Activated CD8-positive, alpha-beta T cell treated with anti-CD3 and anti-CD28 coated beads for 36 hours (primary cell): ENCODE data around the gene INPP5F. TPM values are rescaled to one million over a fixed set of nuclear protein-coding genes. Genes with fewer than 3 reads are reported as not detected.

Experiments used
- ATAC-seq: fragments of 200-7000 bp; cut with Tn5 transposase; one replicate; pipeline ENCODE4 v1.10.0; 2021; ENCODE audit warnings: mild to moderate bottlenecking, moderate library complexity
- CTCF ChIA-PET: fragments of 350-600 bp; sonication (Branson Sonifier 250); formaldehyde crosslinking; loops from one replicate; lab custom pipeline; 2021; ENCODE audit warnings: antibody characterized with exemption; lab: Charles Lee
- POLR2A ChIA-PET: fragments of 350-600 bp; sonication (Branson Sonifier 250); formaldehyde crosslinking; loops from one replicate; lab custom pipeline; 2021; ENCODE audit warnings: antibody characterized with exemption; lab: Charles Lee
- DNase-seq: peaks from one replicate; pipeline ENCODE4 v3.0.0-alpha.2; 2020
- H3K27ac Mint-ChIP-seq: one replicate; pipeline ENCODE4 v1.8.0; 2021; ENCODE audit warnings: mild to moderate bottlenecking, mixed read lengths
- H3K27me3 Mint-ChIP-seq: one replicate; pipeline ENCODE4 v1.8.0; 2021; ENCODE audit warnings: mixed read lengths
- H3K36me3 Mint-ChIP-seq: one replicate; pipeline ENCODE4 v1.8.0; 2021; ENCODE audit warnings: low read depth, mixed read lengths
- H3K4me1 Mint-ChIP-seq: one replicate; pipeline ENCODE4 v1.8.0; 2021; ENCODE audit warnings: low read depth, mixed read lengths
- H3K4me3 Mint-ChIP-seq: one replicate; pipeline ENCODE4 v1.8.0; 2021; ENCODE audit warnings: mild to moderate bottlenecking, moderate library complexity, mixed read lengths
- H3K9me3 Mint-ChIP-seq: one replicate; pipeline ENCODE4 v1.8.0; 2021; ENCODE audit warnings: mixed read lengths
- CTCF ChIP-seq: fragments of 200-600 bp; IDR thresholded peaks from one replicate; pipeline ENCODE4 v1.8.0; 2022; ENCODE audit warnings: antibody characterized with exemption, mild to moderate bottlenecking
- intact Hi-C: fragments of 100-400 bp; cut with micrococcal nuclease; formaldehyde crosslinking; loops from one replicate; pipeline ENCODE4 v1.10.0; 2022
- total RNA-seq, 2 experiments: library from RNA; stranded (reverse); gene quantifications; one replicate each; pipeline ENCODE4 v1.2.3, GENCODE V29; 2021

Gene INPP5F
- total RNA-seq, 2 experiments from 2014 or later = 10.7 TPM

GRCh38 chr10:119796039-119796438, 70.2 kb downstream of the INPP5F start:
- H3K4me3 Mint-ChIP-seq = no peak overlapping the region
- ATAC-seq (no peak), DNase-seq (no peak)
- ChIA-PET POLR2A (no interaction called here), CTCF (interaction anchor here (1.4 kb wide), 1 partner anchor 45 kb away, joined by 3 read pairs; no protein-coding TSS in a partner anchor)
- no peaks in the 10 kb centered on the region for H3K9me3 Mint-ChIP-seq
- no peak overlapping the region for H3K27ac Mint-ChIP-seq
- intact Hi-C loops = no loop called here
- H3K4me1 Mint-ChIP-seq = peaks cover 3% of the 10 kb centered on the region
- H3K36me3 Mint-ChIP-seq = peaks cover 11% of the 10 kb centered on the region
- no peaks in the 10 kb centered on the region for H3K27me3 Mint-ChIP-seq
- no peak for TF ChIP-seq CTCF

GRCh38 chr10:119801176-119801575, 75.3 kb downstream of the INPP5F start:
- DNase-seq (no peak), ATAC-seq (no peak)
- Mint-ChIP-seq H3K4me1 (peaks cover 2% of the 10 kb centered on the region), H3K27ac (no peak overlapping the region), H3K36me3 (peaks cover 21% of the 10 kb centered on the region), H3K4me3 (no peak overlapping the region), H3K9me3 (no peaks in the 10 kb centered on the region), H3K27me3 (no peaks in the 10 kb centered on the region)
- TF ChIP-seq CTCF = no peak
- POLR2A ChIA-PET = no interaction called here
- CTCF ChIA-PET = interaction anchor here (1.4 kb wide), 1 partner anchor 115 kb away, joined by 4 read pairs; no protein-coding TSS in a partner anchor
- intact Hi-C loops = no loop called here

- DNase-seq = no peak
- Mint-ChIP-seq H3K27me3 (no peaks in the 10 kb centered on the region), H3K27ac (no peak overlapping the region), H3K36me3 (peaks cover 20% of the 10 kb centered on the region), H3K4me3 (no peak overlapping the region), H3K9me3 (no peaks in the 10 kb centered on the region), H3K4me1 (peaks cover 2% of the 10 kb centered on the region)
- ATAC-seq = no peak
- no peak for TF ChIP-seq CTCF
- ChIA-PET POLR2A (no interaction called here), CTCF (no interaction called here)
- intact Hi-C loops = no loop called here
Observed at GRCh38 chr10:119801998-119802538, 76.2 kb downstream of the INPP5F start.

GRCh38 chr10:119803264-119803663, 77.4 kb downstream of the INPP5F start:
- CTCF ChIA-PET = interaction anchor here (1.1 to 1.4 kb wide), 3 partner anchors 39 to 55 kb away, joined by 3 to 4 read pairs (median 3); no protein-coding TSS in a partner anchor
- no peaks in the 10 kb centered on the region for H3K27me3 Mint-ChIP-seq
- H3K4me3 Mint-ChIP-seq = no peak overlapping the region
- no peak for TF ChIP-seq CTCF
- H3K27ac Mint-ChIP-seq = no peak overlapping the region
- DNase-seq = no peak
- no peak for ATAC-seq
- intact Hi-C loops = no loop called here
- peaks cover 18% of the 10 kb centered on the region for H3K36me3 Mint-ChIP-seq
- POLR2A ChIA-PET = no interaction called here
- H3K9me3 Mint-ChIP-seq = no peaks in the 10 kb centered on the region
- peaks cover 6% of the 10 kb centered on the region for H3K4me1 Mint-ChIP-seq

- H3K27ac Mint-ChIP-seq = no peak overlapping the region
- ChIA-PET POLR2A (no interaction called here), CTCF (interaction anchor here (0.9 to 1.1 kb wide), 2 partner anchors 119 kb away, joined by 3 to 4 read pairs; no protein-coding TSS in a partner anchor)
- DNase-seq (no peak), ATAC-seq (no peak)
- H3K36me3 Mint-ChIP-seq = peaks cover 13% of the 10 kb centered on the region
- intact Hi-C loops = no loop called here
- H3K9me3 Mint-ChIP-seq = no peaks in the 10 kb centered on the region
- H3K4me3 Mint-ChIP-seq = no peak overlapping the region
- H3K27me3 Mint-ChIP-seq = no peaks in the 10 kb centered on the region
- peaks cover 6% of the 10 kb centered on the region for H3K4me1 Mint-ChIP-seq
- TF ChIP-seq CTCF = no peak
Observed at GRCh38 chr10:119805702-119806230, 79.9 kb downstream of the INPP5F start.
